MM.1S (cell line): ENCODE measurements around the gene TMEM184A.
A peak's percentile ranks its signal among the peaks of the same experiment; 100 is the strongest.

Experiments used
- DNase-seq: peaks from one replicate; pipeline ENCODE4 v3.0.0-alpha.2; 2015
- H2AFZ ChIP-seq: fragments of 300-600 bp; sonication (generic); 2 replicates; pipeline ENCODE4 v1.6.0; 2016; ENCODE audit warnings: antibody characterized with exemption, low read length
- H3F3A ChIP-seq: fragments of 300-600 bp; sonication (generic); 2 replicates; pipeline ENCODE4 v1.6.1; 2016; ENCODE audit warnings: mild to moderate bottlenecking, antibody characterized with exemption, low read length, moderate library complexity, mixed read lengths; ENCODE audit not compliant: insufficient read depth
- H3K27ac ChIP-seq: fragments of 300-600 bp; sonication (generic); 2 replicates; pipeline ENCODE4 v1.5.1; 2016; ENCODE audit warnings: mild to moderate bottlenecking, low read length
- H3K27me3 ChIP-seq: fragments of 300-600 bp; sonication (generic); replicated peaks from 2 replicates; pipeline ENCODE4 v1.6.0; 2016; ENCODE audit warnings: low read length; ENCODE audit not compliant: insufficient read depth
- H3K36me3 ChIP-seq: fragments of 300-600 bp; sonication (generic); replicated peaks from 2 replicates; pipeline ENCODE4 v1.6.1; 2016; ENCODE audit warnings: mild to moderate bottlenecking, low read length, mixed read lengths; ENCODE audit not compliant: insufficient read depth
- H3K4me1 ChIP-seq: fragments of 300-600 bp; sonication (generic); 2 replicates; pipeline ENCODE4 v1.6.1; 2016; ENCODE audit warnings: low read length, mixed read lengths
- H3K4me2 ChIP-seq: fragments of 300-600 bp; sonication (generic); 2 replicates; pipeline ENCODE4 v1.6.0; 2016; ENCODE audit warnings: low read depth, low read length
- H3K4me3 ChIP-seq: fragments of 300-600 bp; sonication (generic); 2 replicates; pipeline ENCODE4 v1.5.1; 2016; ENCODE audit warnings: low read length, mixed read lengths
- H3K79me2 ChIP-seq: fragments of 300-600 bp; sonication (generic); 2 replicates; pipeline ENCODE4 v1.6.1; 2016; ENCODE audit warnings: mixed run types, low read length, mixed read lengths
- H3K9ac ChIP-seq: fragments of 300-600 bp; sonication (generic); 2 replicates; pipeline ENCODE4 v1.6.1; 2016; ENCODE audit warnings: low read length, mixed read lengths
- H3K9me2 ChIP-seq: fragments of 300-600 bp; sonication (generic); replicated peaks from 2 replicates; pipeline ENCODE4 v1.6.1; 2016; ENCODE audit warnings: mild to moderate bottlenecking, low read length, mixed read lengths; ENCODE audit not compliant: insufficient read depth
- H3K9me3 ChIP-seq: fragments of 300-600 bp; sonication (generic); replicated peaks from 2 replicates; pipeline ENCODE4 v1.6.1; 2016; ENCODE audit warnings: mild to moderate bottlenecking, low read length, mixed read lengths; ENCODE audit not compliant: insufficient read depth
- H4K20me1 ChIP-seq: fragments of 300-600 bp; sonication (generic); 2 replicates; pipeline ENCODE4 v1.6.1; 2016; ENCODE audit warnings: mild to moderate bottlenecking, low read length, moderate library complexity, mixed read lengths; ENCODE audit not compliant: insufficient read depth
- CTCF ChIP-seq: fragments of 300-600 bp; sonication (generic); IDR thresholded peaks from 2 replicates; pipeline ENCODE4 v1.5.1; 2016; ENCODE audit warnings: antibody characterized with exemption, low read length, mixed read lengths
- EZH2 ChIP-seq: fragments of 300-600 bp; sonication (generic); optimal IDR thresholded peaks from 2 replicates; pipeline ENCODE3; 2017; ENCODE audit warnings: low read depth, mild to moderate bottlenecking, antibody characterized with exemption, low read length, mixed read lengths
- EZH2phosphoT487 ChIP-seq: fragments of 300-600 bp; sonication (generic); IDR thresholded peaks from 2 replicates; pipeline ENCODE4 v1.6.1; 2018; ENCODE audit warnings: antibody characterized with exemption, low read length

Gene TMEM184A

GRCh38 chr7:1533255-1533546, 22.8 kb downstream of the TMEM184A start:
- Histone ChIP-seq H3K4me1 (0 out of 2 replicates have a peak, but pooled peaks cover 5% of the 10 kb centered on the region), H3K4me3 (no peak overlapping the region), H3K79me2 (peaks cover 70% of the 10 kb centered on the region), H3K27me3 (peaks cover 8% of the 10 kb centered on the region; the same call in 1 of the 2 replicates), H3K36me3 (no peaks in the 10 kb centered on the region), H4K20me1 (no peaks in the 10 kb centered on the region), H3K9ac (no peak overlapping the region), H3K9me2 (no peaks in the 10 kb centered on the region), H2AFZ (no peak overlapping the region), H3K27ac (no peak overlapping the region), H3K9me3 (no peaks in the 10 kb centered on the region), H3F3A (no peaks in the 10 kb centered on the region), H3K4me2 (no peak overlapping the region)
- DNase-seq, result no peak
- TF ChIP-seq CTCF (no peak), EZH2phosphoT487 (no peak), EZH2 (no peak)

- Histone ChIP-seq H3K79me2 (peaks cover 64% of the 10 kb centered on the region), H2AFZ (no peak overlapping the region), H3K4me3 (no peak overlapping the region), H3K9me3 (no peaks in the 10 kb centered on the region), H4K20me1 (no peaks in the 10 kb centered on the region), H3K4me2 (no peak overlapping the region), H3K9me2 (no peaks in the 10 kb centered on the region), H3K27ac (no peak overlapping the region), H3F3A (no peaks in the 10 kb centered on the region), H3K36me3 (no peaks in the 10 kb centered on the region), H3K27me3 (peaks cover 13% of the 10 kb centered on the region; the same call in 1 of the 2 replicates), H3K9ac (no peak overlapping the region), H3K4me1 (0 out of 2 replicates have a peak, but pooled peaks cover 5% of the 10 kb centered on the region)
- TF ChIP-seq CTCF (no peak), EZH2 (no peak), EZH2phosphoT487 (no peak)
- DNase-seq, result no peak
Measured at GRCh38 chr7:1532456-1533254, 23.4 kb downstream of the TMEM184A start.

- H3F3A ChIP-seq, result no peaks in the 10 kb centered on the region
- no peak for DNase-seq
- H3K4me3 ChIP-seq, result peak overlapping the region; percentile 81; the same call in 1 of the 2 replicates
- no peaks in the 10 kb centered on the region for H3K9me3 ChIP-seq
- H3K36me3 ChIP-seq, result no peaks in the 10 kb centered on the region
- peaks cover 58% of the 10 kb centered on the region for H3K79me2 ChIP-seq
- H3K27me3 ChIP-seq, result peaks cover 19% of the 10 kb centered on the region
- H4K20me1 ChIP-seq, result no peaks in the 10 kb centered on the region
- H3K9me2 ChIP-seq, result no peaks in the 10 kb centered on the region
- TF ChIP-seq EZH2phosphoT487, result no peak
- no peak for TF ChIP-seq EZH2
- no peak for TF ChIP-seq CTCF
- no peak overlapping the region for H3K27ac ChIP-seq
- peak overlapping the region; percentile 91 for H3K4me2 ChIP-seq
- H2AFZ ChIP-seq, result no peak overlapping the region
- H3K9ac ChIP-seq, result no peak overlapping the region
- 0 out of 2 replicates have a peak, but pooled peaks cover 5% of the 10 kb centered on the region for H3K4me1 ChIP-seq
Measured at GRCh38 chr7:1531979-1532455, 24.0 kb downstream of the TMEM184A start.
